Activated CD4-positive, alpha-beta T cell treated with anti-CD3 and anti-CD28 coated beads for 36 hours (primary cell): ENCODE measurements around the gene SELENOT. TPM values are rescaled to one million over a fixed set of nuclear protein-coding genes. Genes with fewer than 3 reads are reported as not detected.
"Not testable (repeated sequence)": the region's sequence is repeated elsewhere in the genome, so short reads cannot be mapped to it uniquely, and the experiment has no call there.

Experiments used
- ATAC-seq: fragments of 200-7000 bp; cut with Tn5 transposase; one replicate; pipeline ENCODE4 v1.10.0; 2021; ENCODE audit warnings: mild to moderate bottlenecking, moderate library complexity
- CTCF ChIA-PET: fragments of 350-600 bp; sonication (Branson Sonifier 250); formaldehyde crosslinking; loops from one replicate; lab custom pipeline; 2021; ENCODE audit warnings: antibody characterized with exemption; lab: Charles Lee
- POLR2A ChIA-PET: fragments of 350-600 bp; sonication (Branson Sonifier 250); formaldehyde crosslinking; loops from one replicate; lab custom pipeline; 2021; ENCODE audit warnings: antibody characterized with exemption, inconsistent platforms; lab: Charles Lee
- DNase-seq: peaks from one replicate; pipeline ENCODE4 v3.0.0-alpha.2; 2020
- H3K27ac Mint-ChIP-seq: one replicate; pipeline ENCODE4 v1.8.0; 2021; ENCODE audit warnings: mixed read lengths
- H3K27me3 Mint-ChIP-seq: one replicate; pipeline ENCODE4 v1.8.0; 2021; ENCODE audit warnings: mixed read lengths
- H3K36me3 Mint-ChIP-seq: one replicate; pipeline ENCODE4 v1.8.0; 2021; ENCODE audit warnings: low read depth, mixed read lengths
- H3K4me1 Mint-ChIP-seq: one replicate; pipeline ENCODE4 v1.8.0; 2021; ENCODE audit warnings: mixed read lengths
- H3K4me3 Mint-ChIP-seq: one replicate; pipeline ENCODE4 v1.8.0; 2021; ENCODE audit warnings: mild to moderate bottlenecking, moderate library complexity, mixed read lengths
- H3K9me3 Mint-ChIP-seq: one replicate; pipeline ENCODE4 v1.8.0; 2021; ENCODE audit warnings: low read depth, mixed read lengths
- intact Hi-C, 2 experiments: fragments of 100-400 bp; cut with DNase I in 1 of 2; cut with micrococcal nuclease in 1 of 2; formaldehyde crosslinking; loops; one replicate each; pipeline versions ENCODE4 v1.14.2 to v1.15.1; 2022 to 2024; cut with DNase I, micrococcal nuclease
- total RNA-seq, 2 experiments: library from RNA; stranded (reverse); gene quantifications; one replicate each; pipeline ENCODE4 v1.2.3, GENCODE V29; 2021

SELENOT gene
- total RNA-seq, 2 experiments from 2014 or later = 88.6 to 134 TPM

GRCh38 chr3:150607267-150608065, 4.3 kb downstream of the SELENOT start:
- H3K27ac Mint-ChIP-seq = peak overlapping the region; percentile 26
- H3K4me1 Mint-ChIP-seq = peaks cover 68% of the 10 kb centered on the region
- intact Hi-C loops = loop anchor here (10.0 kb wide), 2 partner anchors 257 to 597 kb away; partner anchors contain the start of gene GPR171 (in 1 of the 2)
- no peaks in the 10 kb centered on the region for H3K27me3 Mint-ChIP-seq
- no peak overlapping the region for H3K4me3 Mint-ChIP-seq
- CTCF ChIA-PET = no interaction called here
- DNase-seq (no peak), ATAC-seq (no peak)
- H3K9me3 Mint-ChIP-seq = no peaks in the 10 kb centered on the region
- H3K36me3 Mint-ChIP-seq = peaks cover 40% of the 10 kb centered on the region
- POLR2A ChIA-PET = interaction anchor here (0.7 kb wide), 1 partner anchor 170 kb away, joined by 3 read pairs; no protein-coding TSS in a partner anchor

GRCh38 chr3:150609988-150610387, 6.9 kb downstream of the SELENOT start:
- H3K4me1 Mint-ChIP-seq = peaks cover 82% of the 10 kb centered on the region

GRCh38 chr3:150610785-150611184, 7.7 kb downstream of the SELENOT start:
- peaks cover 3% of the 10 kb centered on the region for H3K9me3 Mint-ChIP-seq
- ChIA-PET CTCF (no interaction called here), POLR2A (no interaction called here)
- H3K4me1 Mint-ChIP-seq = peaks cover 75% of the 10 kb centered on the region
- H3K4me3 Mint-ChIP-seq = no peak overlapping the region
- DNase-seq (no peak), ATAC-seq (no peak)
- peaks cover 48% of the 10 kb centered on the region for H3K36me3 Mint-ChIP-seq
- H3K27me3 Mint-ChIP-seq = no peaks in the 10 kb centered on the region
- intact Hi-C loops = no loop called here
- H3K27ac Mint-ChIP-seq = no peak overlapping the region

More at GRCh38 chr3:150609988-150610387, 6.9 kb downstream of the SELENOT start:
- Mint-ChIP-seq H3K27ac (peak overlapping the region; percentile 61), H3K36me3 (peaks cover 48% of the 10 kb centered on the region), H3K9me3 (peaks cover 3% of the 10 kb centered on the region), H3K27me3 (no peaks in the 10 kb centered on the region), H3K4me3 (peak overlapping the region; percentile 39)
- ATAC-seq = peak; percentile 62
- intact Hi-C loops = loop anchor here (10.0 kb wide), 2 partner anchors 255 to 595 kb away; partner anchors contain the start of gene GPR171 (in 1 of the 2)
- DNase-seq = no peak
- POLR2A ChIA-PET = interaction anchor here (0.5 kb wide), 1 partner anchor 25 kb away, joined by 3 read pairs; no protein-coding TSS in a partner anchor
- CTCF ChIA-PET = interaction anchor here (0.7 kb wide), 1 partner anchor 128 kb away, joined by 3 read pairs; no protein-coding TSS in a partner anchor

GRCh38 chr3:150611666-150612065, 8.5 kb downstream of the SELENOT start:
- CTCF ChIA-PET = no interaction called here
- intact Hi-C loops = no loop called here
- peaks cover 3% of the 10 kb centered on the region for H3K9me3 Mint-ChIP-seq

GRCh38 chr3:150612494-150612893, 9.4 kb downstream of the SELENOT start:
- no peak overlapping the region for H3K4me3 Mint-ChIP-seq
- peaks cover 3% of the 10 kb centered on the region for H3K9me3 Mint-ChIP-seq
- no peaks in the 10 kb centered on the region for H3K27me3 Mint-ChIP-seq
- intact Hi-C loops = no loop called here
- H3K36me3 Mint-ChIP-seq = peaks cover 40% of the 10 kb centered on the region
- peak overlapping the region; percentile 19 for H3K27ac Mint-ChIP-seq
- CTCF ChIA-PET = interaction anchor here (0.6 to 1.3 kb wide), 3 partner anchors 23 to 105 kb away, joined by 3 to 4 read pairs (median 3); no protein-coding TSS in a partner anchor
- POLR2A ChIA-PET = no interaction called here
- ATAC-seq (no peak), DNase-seq (no peak)
- peaks cover 62% of the 10 kb centered on the region for H3K4me1 Mint-ChIP-seq

More at GRCh38 chr3:150611666-150612065, 8.5 kb downstream of the SELENOT start:
- no peak for DNase-seq
- POLR2A ChIA-PET = no interaction called here
- H3K27ac Mint-ChIP-seq = no peak overlapping the region
- no peak overlapping the region for H3K4me3 Mint-ChIP-seq
- peaks cover 41% of the 10 kb centered on the region for H3K36me3 Mint-ChIP-seq
- no peaks in the 10 kb centered on the region for H3K27me3 Mint-ChIP-seq
- no peak for ATAC-seq
- H3K4me1 Mint-ChIP-seq = peaks cover 68% of the 10 kb centered on the region

GRCh38 chr3:150613034-150613433, 9.9 kb downstream of the SELENOT start:
- intact Hi-C loops = no loop called here
- CTCF ChIA-PET = interaction anchor here (0.7 to 1.3 kb wide), 3 partner anchors 11 to 69 kb away, joined by 3 to 4 read pairs (median 4); no protein-coding TSS in a partner anchor
- H3K36me3 Mint-ChIP-seq = peaks cover 37% of the 10 kb centered on the region

GRCh38 chr3:150613709-150614480, 10.8 kb downstream of the SELENOT start:
- H3K4me1 Mint-ChIP-seq = peaks cover 58% of the 10 kb centered on the region
- intact Hi-C loops = no loop called here
- H3K27ac Mint-ChIP-seq = peak overlapping the region; percentile 31
- ATAC-seq = peak; percentile 56
- POLR2A ChIA-PET = no interaction called here
- no peak overlapping the region for H3K4me3 Mint-ChIP-seq
- DNase-seq = no peak
- peaks cover 3% of the 10 kb centered on the region for H3K9me3 Mint-ChIP-seq
- CTCF ChIA-PET = interaction anchor here (0.5 to 1.3 kb wide), 9 partner anchors 8 to 176 kb away, joined by 3 to 4 read pairs (median 3); no protein-coding TSS in a partner anchor
- H3K36me3 Mint-ChIP-seq = peaks cover 46% of the 10 kb centered on the region
- no peaks in the 10 kb centered on the region for H3K27me3 Mint-ChIP-seq

More at GRCh38 chr3:150613034-150613433, 9.9 kb downstream of the SELENOT start:
- peaks cover 3% of the 10 kb centered on the region for H3K9me3 Mint-ChIP-seq
- POLR2A ChIA-PET = no interaction called here
- H3K4me1 Mint-ChIP-seq = peaks cover 58% of the 10 kb centered on the region
- H3K4me3 Mint-ChIP-seq = no peak overlapping the region
- DNase-seq = no peak
- no peaks in the 10 kb centered on the region for H3K27me3 Mint-ChIP-seq
- no peak for ATAC-seq
- H3K27ac Mint-ChIP-seq = peak overlapping the region; percentile 37

- CTCF ChIA-PET = interaction anchor here (0.6 to 0.7 kb wide), 2 partner anchors 71 to 311 kb away, joined by 3 to 4 read pairs; no protein-coding TSS in a partner anchor
- peaks cover 30% of the 10 kb centered on the region for H3K36me3 Mint-ChIP-seq
- POLR2A ChIA-PET = no interaction called here
- H3K4me3 Mint-ChIP-seq = no peak overlapping the region
- no peaks in the 10 kb centered on the region for H3K27me3 Mint-ChIP-seq
- peak; percentile 33 for ATAC-seq
- intact Hi-C loops = no loop called here
- H3K4me1 Mint-ChIP-seq = peaks cover 40% of the 10 kb centered on the region
- H3K27ac Mint-ChIP-seq = no peak overlapping the region
- no peak for DNase-seq
- no peaks in the 10 kb centered on the region for H3K9me3 Mint-ChIP-seq
These were observed 17.0 kb downstream of the SELENOT start for GRCh38 chr3:150620002-150620689.

- Mint-ChIP-seq H3K36me3 (peaks cover 32% of the 10 kb centered on the region), H3K4me1 (peaks cover 36% of the 10 kb centered on the region)
- H3K27me3 Mint-ChIP-seq, POLR2A ChIA-PET, H3K27ac Mint-ChIP-seq, DNase-seq, CTCF ChIA-PET, H3K4me3 Mint-ChIP-seq, ATAC-seq, intact Hi-C loops, H3K9me3 Mint-ChIP-seq: not testable (repeated sequence)
These were observed 19.8 kb downstream of the SELENOT start for GRCh38 chr3:150622955-150623354.

- ChIA-PET POLR2A (no interaction called here), CTCF (interaction anchor here (0.5 to 1.4 kb wide), 3 partner anchors 10 to 202 kb away, joined by 3 to 4 read pairs (median 4); no protein-coding TSS in a partner anchor)
- Mint-ChIP-seq H3K36me3 (peaks cover 25% of the 10 kb centered on the region), H3K4me1 (peaks cover 28% of the 10 kb centered on the region), H3K9me3 (no peaks in the 10 kb centered on the region), H3K4me3 (no peak overlapping the region), H3K27me3 (no peaks in the 10 kb centered on the region), H3K27ac (no peak overlapping the region)
- DNase-seq (no peak), ATAC-seq (no peak)
- intact Hi-C loops = no loop called here
These were observed 20.8 kb downstream of the SELENOT start for GRCh38 chr3:150623945-150624344.
